OCI-LY7 (cell line): ENCODE results near the gene UQCRH. TPM values are rescaled to one million over a fixed set of nuclear protein-coding genes. Genes with fewer than 3 reads are reported as not detected.

Source experiments
- Bru-seq: library from RNA; stranded (reverse); fragments of 400-500 nt; gene quantifications from one replicate; lab custom pipeline; 2021; lab: Mats Ljungman, UMichigan
- BruChase-seq, 2 experiments: library from RNA; stranded (reverse); fragments of 400-500 nt; gene quantifications; one replicate each; lab custom pipeline; 2021; lab: Mats Ljungman, UMichigan
- BruUV-seq: library from RNA; stranded (reverse); fragments of 400-500 nt; replicated peaks from 2 replicates; lab custom pipeline; 2021; lab: Mats Ljungman, UMichigan
- CTCF ChIA-PET: fragments of 300-600 bp; sonication (Branson Sonifier 250); formaldehyde crosslinking; loops from one replicate; lab custom pipeline; 2022; ENCODE audit warnings: antibody characterized with exemption; ENCODE audit not compliant: unreplicated experiment; lab: Charles Lee
- POLR2A ChIA-PET: fragments of 300-600 bp; sonication (Branson Sonifier 250); formaldehyde crosslinking; loops from one replicate; lab custom pipeline; 2022; ENCODE audit warnings: antibody characterized with exemption; lab: Charles Lee
- DNase-seq: peaks from one replicate; pipeline ENCODE4 v3.0.0-alpha.2; 2015; ENCODE audit warnings: low spot score
- H2AFZ ChIP-seq: fragments of 200-600 bp; sonication (generic), shearing (Covaris generic); 2 replicates; pipeline ENCODE4 v1.6.1; 2014; ENCODE audit warnings: mild to moderate bottlenecking, antibody characterized with exemption, low read length, moderate library complexity
- H3K27ac ChIP-seq: fragments of 200-600 bp; sonication (generic); 2 replicates; pipeline ENCODE4 v1.5.1; 2014; ENCODE audit warnings: mixed run types, low read depth, mild to moderate bottlenecking, moderate library complexity, low read length, inconsistent platforms; ENCODE audit not compliant: poor library complexity, severe bottlenecking
- H3K36me3 ChIP-seq: fragments of 200-600 bp; sonication (generic); 2 replicates; pipeline ENCODE4 v1.6.1; 2014; ENCODE audit warnings: mild to moderate bottlenecking, antibody characterized with exemption, low read length, moderate library complexity, mixed read lengths; ENCODE audit not compliant: insufficient read depth
- H3K4me1 ChIP-seq: fragments of 200-600 bp; sonication (generic); 2 replicates; pipeline ENCODE4 v1.5.1; 2014; ENCODE audit warnings: mild to moderate bottlenecking, low read length; ENCODE audit not compliant: insufficient read depth, poor library complexity, severe bottlenecking
- H3K4me2 ChIP-seq: fragments of 200-600 bp; sonication (generic); 2 replicates; pipeline ENCODE4 v1.6.1; 2014; ENCODE audit warnings: mild to moderate bottlenecking, low read length
- H3K4me3 ChIP-seq: fragments of 200-600 bp; sonication (generic); 2 replicates; pipeline ENCODE4 v1.5.1; 2014; ENCODE audit warnings: mild to moderate bottlenecking, low read depth, low read length; ENCODE audit not compliant: poor library complexity, severe bottlenecking
- H3K79me2 ChIP-seq: fragments of 200-600 bp; sonication (generic); 2 replicates; pipeline ENCODE4 v1.6.1; 2016; ENCODE audit warnings: low read depth, mild to moderate bottlenecking, low read length, moderate library complexity, mixed read lengths; ENCODE audit not compliant: insufficient read depth
- H3K9me2 ChIP-seq: fragments of 200-600 bp; sonication (generic); 2 replicates; pipeline ENCODE4 v1.6.1; 2016; ENCODE audit warnings: mild to moderate bottlenecking, low read length, mixed read lengths; ENCODE audit not compliant: insufficient read depth
- H3K9me3 ChIP-seq: fragments of 200-600 bp; sonication (generic); 2 replicates; pipeline ENCODE4 v1.6.1; 2014; ENCODE audit warnings: mild to moderate bottlenecking, mixed run types, low read length, mixed read lengths
- H4K20me1 ChIP-seq: fragments of 200-600 bp; sonication (generic); 2 replicates; pipeline ENCODE4 v1.6.1; 2014; ENCODE audit warnings: mild to moderate bottlenecking, antibody characterized with exemption, low read length, moderate library complexity, mixed read lengths; ENCODE audit not compliant: insufficient read depth
- EZH2phosphoT487 ChIP-seq: fragments of 200-600 bp; sonication (generic); IDR thresholded peaks from 2 replicates; pipeline ENCODE4 v1.6.1; 2018; ENCODE audit warnings: low read depth, borderline replicate concordance, mild to moderate bottlenecking, mixed run types, antibody characterized with exemption, low read length, moderate library complexity, mixed read lengths
- intact Hi-C: fragments of 100-400 bp; cut with micrococcal nuclease; formaldehyde crosslinking; loops from one replicate; pipeline ENCODE4 v1.10.0; 2022; ENCODE audit not compliant: unreplicated experiment
- long read RNA-seq: library from polyadenylated mRNA; stranded (forward); transcript quantifications from one replicate; pipeline ENCODE4 v2.0.0, GENCODE V29; 2022
- total RNA-seq, 2 experiments: library from RNA; depleted of rRNA in 1 of 2; stranded (reverse); fragments of >200 nt in 1 of 2; shearing (Covaris generic) in 1 of 2; gene quantifications; 2 replicates each; pipeline ENCODE4 v1.2.3, GENCODE V29; 2014 to 2022
- TF ChIP-seq, protein P1 (sequence below): fragments of 200-600 bp; sonication (generic); conservative IDR thresholded peaks from 2 replicates; pipeline ENCODE4 v1.5.1; 2014; ENCODE audit warnings: mild to moderate bottlenecking, antibody characterized with exemption, low read length, moderate library complexity, mixed read lengths

The UQCRH gene
- total RNA-seq (2014; rRNA removed; shearing (Covaris generic)) (693 and 1,106 TPM in 2 replicates), total RNA-seq (2022) (450 and 489 TPM in 2 replicates), Bru-seq, nascent RNA (percentile 95 among the genes with signal in this experiment), BruChase-seq, experiment 1, labeled RNA remaining after a 6-hour chase (percentile 97 among the genes with signal in this experiment), BruChase-seq, experiment 2, labeled RNA remaining after a 2-hour chase (percentile 93 among the genes with signal in this experiment)
- long read RNA-seq, transcript UQCRH-201 (4 exons, 604 nt) = major isoform, 215 of 249 reads
- long read RNA-seq, transcript UQCRH-205 (5 exons, 674 nt) = minor isoform, 13 of 249 reads
- long read RNA-seq, partial matches to known transcripts = 4 of 249 reads
- long read RNA-seq, other reads (novel, unspliced or antisense) = 12 of 249 reads

DNA sequence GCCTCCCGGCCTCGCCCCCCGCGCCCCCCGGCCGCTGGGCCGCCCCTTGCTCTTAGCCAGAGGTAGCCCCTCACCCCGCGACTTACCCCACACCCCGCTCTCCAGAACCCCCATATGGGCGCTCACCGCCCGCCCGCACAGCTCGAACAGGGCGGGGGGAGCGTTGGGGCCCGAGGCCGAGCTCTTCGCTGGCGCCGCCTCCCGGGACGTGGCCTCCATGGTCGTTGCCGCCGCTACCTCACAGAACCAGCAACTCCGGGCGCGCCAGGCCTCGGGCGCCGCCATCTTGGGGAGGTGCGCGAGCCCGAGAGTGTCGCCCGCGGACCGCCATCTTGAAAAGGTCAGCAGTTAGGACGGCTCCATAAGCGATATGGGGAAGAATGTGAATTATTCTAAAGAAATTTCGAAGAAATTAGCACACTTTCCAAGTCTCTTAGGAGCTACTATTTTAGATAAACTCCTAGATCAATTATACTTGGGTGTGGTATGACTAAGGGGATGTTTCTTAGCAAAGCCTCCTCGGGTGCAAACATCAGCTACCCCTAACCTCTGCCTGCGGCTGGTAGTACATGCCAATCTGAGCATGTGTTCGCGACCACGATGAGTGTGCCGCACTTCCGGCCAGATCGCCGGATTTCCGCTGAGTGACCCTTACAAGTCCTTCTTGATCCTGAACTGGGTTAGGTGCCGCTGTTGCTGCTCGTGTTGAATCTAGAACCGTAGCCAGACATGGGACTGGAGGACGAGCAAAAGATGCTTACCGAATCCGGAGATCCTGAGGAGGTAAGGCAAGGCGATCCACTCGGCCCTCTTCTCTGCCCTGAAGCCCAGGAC, at the start of gene UQCRH, which contains the start of gene LRRC41:
Gene UQCRH, plus strand, starts transcription at position 661 of the 834 bp plus-strand sequence. Its CDS starts 69 bp downstream, at position 730.
Gene LRRC41, minus strand, starts transcription at position 579 of the 834 bp plus-strand sequence. Its CDS starts 294 bp downstream, at position 285.
- peaks cover 40% of the 10 kb centered on the region for H3K4me1 ChIP-seq
- H3K9me3 ChIP-seq = no peaks in the 10 kb centered on the region
- peak within 1 kb of the TSS; percentile 89 for H3K4me2 ChIP-seq
- H3K79me2 ChIP-seq = peaks cover 76% of the 10 kb centered on the region
- CTCF ChIA-PET = interaction anchor here (1.0 to 2.1 kb wide), 4 partner anchors 14 to 37 kb away, joined by 4 to 10 read pairs (median 4); no protein-coding TSS in a partner anchor
- peaks cover 43% of the 10 kb centered on the region for H3K36me3 ChIP-seq
- DNase-seq = peak; percentile 97
- intact Hi-C loops = loop anchor here (1.0 to 2.0 kb wide), 3 partner anchors 30 to 56 kb away; partner anchors contain the start of genes NSUN4 and RAD54L
- BruUV-seq = no TSS peak
- POLR2A ChIA-PET = interaction anchor here (0.5 to 3.7 kb wide), 13 partner anchors 12 to 101 kb away, joined by 3 to 34 read pairs (median 4); partner anchors contain the start of genes NSUN4 and RAD54L
- H3K9me2 ChIP-seq = no peaks in the 10 kb centered on the region
- TF ChIP-seq, protein P1, sequence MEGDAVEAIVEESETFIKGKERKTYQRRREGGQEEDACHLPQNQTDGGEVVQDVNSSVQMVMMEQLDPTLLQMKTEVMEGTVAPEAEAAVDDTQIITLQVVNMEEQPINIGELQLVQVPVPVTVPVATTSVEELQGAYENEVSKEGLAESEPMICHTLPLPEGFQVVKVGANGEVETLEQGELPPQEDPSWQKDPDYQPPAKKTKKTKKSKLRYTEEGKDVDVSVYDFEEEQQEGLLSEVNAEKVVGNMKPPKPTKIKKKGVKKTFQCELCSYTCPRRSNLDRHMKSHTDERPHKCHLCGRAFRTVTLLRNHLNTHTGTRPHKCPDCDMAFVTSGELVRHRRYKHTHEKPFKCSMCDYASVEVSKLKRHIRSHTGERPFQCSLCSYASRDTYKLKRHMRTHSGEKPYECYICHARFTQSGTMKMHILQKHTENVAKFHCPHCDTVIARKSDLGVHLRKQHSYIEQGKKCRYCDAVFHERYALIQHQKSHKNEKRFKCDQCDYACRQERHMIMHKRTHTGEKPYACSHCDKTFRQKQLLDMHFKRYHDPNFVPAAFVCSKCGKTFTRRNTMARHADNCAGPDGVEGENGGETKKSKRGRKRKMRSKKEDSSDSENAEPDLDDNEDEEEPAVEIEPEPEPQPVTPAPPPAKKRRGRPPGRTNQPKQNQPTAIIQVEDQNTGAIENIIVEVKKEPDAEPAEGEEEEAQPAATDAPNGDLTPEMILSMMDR = 0 out of 2 replicates have a peak, but pooled peaks have one; percentile 22
- no peak for TF ChIP-seq EZH2phosphoT487
- peak within 1 kb of the TSS; percentile 95 for H3K4me3 ChIP-seq
- H3K27ac ChIP-seq = peak within 1 kb of the TSS; percentile 76
- peaks cover 24% of the 10 kb centered on the region for H4K20me1 ChIP-seq
- peak within 1 kb of the TSS; percentile 71 for H2AFZ ChIP-seq

DNA sequence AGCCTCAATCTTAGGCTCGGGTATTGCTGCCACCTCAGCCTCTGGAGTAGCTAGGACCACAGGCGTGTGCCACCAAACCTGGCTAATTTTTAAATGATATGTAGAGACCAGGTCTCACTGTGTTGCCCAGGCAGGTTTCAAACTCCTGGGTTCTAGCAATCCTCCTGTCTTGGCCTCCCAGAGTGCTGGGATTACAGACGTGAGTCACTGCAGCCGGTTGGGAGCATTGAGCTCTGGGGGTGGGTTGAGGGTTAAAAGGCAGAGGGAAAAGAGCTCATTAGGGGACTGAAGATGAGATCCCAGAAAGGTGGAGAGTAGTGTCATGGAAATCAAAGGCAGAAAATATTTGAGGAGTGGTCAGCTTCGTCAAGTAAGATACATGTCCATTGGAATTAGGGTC, 48.8 kb upstream of the UQCRH start:
- CTCF ChIA-PET = no interaction called here
- Histone ChIP-seq H3K4me1 (peaks cover 2% of the 10 kb centered on the region), H3K27ac (no peak overlapping the region), H3K9me2 (no peaks in the 10 kb centered on the region), H3K9me3 (no peaks in the 10 kb centered on the region), H2AFZ (no peak overlapping the region), H3K36me3 (peaks cover 97% of the 10 kb centered on the region), H3K4me2 (no peak overlapping the region), H3K79me2 (peaks cover 10% of the 10 kb centered on the region), H3K4me3 (no peak overlapping the region), H4K20me1 (no peaks in the 10 kb centered on the region; the same call in 1 of the 2 replicates)
- POLR2A ChIA-PET = interaction anchor here (0.6 to 1.7 kb wide), 2 partner anchors 12 to 1429 kb away, joined by 3 to 5 read pairs; no protein-coding TSS in a partner anchor
- intact Hi-C loops = no loop called here
- TF ChIP-seq, protein P1 = no peak
- no peak for TF ChIP-seq EZH2phosphoT487
- DNase-seq = no peak
- BruUV-seq = no TSS peak
